ENCODE measurements around the gene ADAMTS17. TPM values are rescaled to one million over a fixed set of nuclear protein-coding genes. Genes with fewer than 3 reads are reported as not detected.

The ADAMTS17 gene, protein sequence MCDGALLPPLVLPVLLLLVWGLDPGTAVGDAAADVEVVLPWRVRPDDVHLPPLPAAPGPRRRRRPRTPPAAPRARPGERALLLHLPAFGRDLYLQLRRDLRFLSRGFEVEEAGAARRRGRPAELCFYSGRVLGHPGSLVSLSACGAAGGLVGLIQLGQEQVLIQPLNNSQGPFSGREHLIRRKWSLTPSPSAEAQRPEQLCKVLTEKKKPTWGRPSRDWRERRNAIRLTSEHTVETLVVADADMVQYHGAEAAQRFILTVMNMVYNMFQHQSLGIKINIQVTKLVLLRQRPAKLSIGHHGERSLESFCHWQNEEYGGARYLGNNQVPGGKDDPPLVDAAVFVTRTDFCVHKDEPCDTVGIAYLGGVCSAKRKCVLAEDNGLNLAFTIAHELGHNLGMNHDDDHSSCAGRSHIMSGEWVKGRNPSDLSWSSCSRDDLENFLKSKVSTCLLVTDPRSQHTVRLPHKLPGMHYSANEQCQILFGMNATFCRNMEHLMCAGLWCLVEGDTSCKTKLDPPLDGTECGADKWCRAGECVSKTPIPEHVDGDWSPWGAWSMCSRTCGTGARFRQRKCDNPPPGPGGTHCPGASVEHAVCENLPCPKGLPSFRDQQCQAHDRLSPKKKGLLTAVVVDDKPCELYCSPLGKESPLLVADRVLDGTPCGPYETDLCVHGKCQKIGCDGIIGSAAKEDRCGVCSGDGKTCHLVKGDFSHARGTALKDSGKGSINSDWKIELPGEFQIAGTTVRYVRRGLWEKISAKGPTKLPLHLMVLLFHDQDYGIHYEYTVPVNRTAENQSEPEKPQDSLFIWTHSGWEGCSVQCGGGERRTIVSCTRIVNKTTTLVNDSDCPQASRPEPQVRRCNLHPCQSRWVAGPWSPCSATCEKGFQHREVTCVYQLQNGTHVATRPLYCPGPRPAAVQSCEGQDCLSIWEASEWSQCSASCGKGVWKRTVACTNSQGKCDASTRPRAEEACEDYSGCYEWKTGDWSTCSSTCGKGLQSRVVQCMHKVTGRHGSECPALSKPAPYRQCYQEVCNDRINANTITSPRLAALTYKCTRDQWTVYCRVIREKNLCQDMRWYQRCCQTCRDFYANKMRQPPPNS
- total RNA-seq (2014; rRNA removed; shearing (Covaris generic)) = 5.2 and 6.0 TPM in 2 replicates

DNA sequence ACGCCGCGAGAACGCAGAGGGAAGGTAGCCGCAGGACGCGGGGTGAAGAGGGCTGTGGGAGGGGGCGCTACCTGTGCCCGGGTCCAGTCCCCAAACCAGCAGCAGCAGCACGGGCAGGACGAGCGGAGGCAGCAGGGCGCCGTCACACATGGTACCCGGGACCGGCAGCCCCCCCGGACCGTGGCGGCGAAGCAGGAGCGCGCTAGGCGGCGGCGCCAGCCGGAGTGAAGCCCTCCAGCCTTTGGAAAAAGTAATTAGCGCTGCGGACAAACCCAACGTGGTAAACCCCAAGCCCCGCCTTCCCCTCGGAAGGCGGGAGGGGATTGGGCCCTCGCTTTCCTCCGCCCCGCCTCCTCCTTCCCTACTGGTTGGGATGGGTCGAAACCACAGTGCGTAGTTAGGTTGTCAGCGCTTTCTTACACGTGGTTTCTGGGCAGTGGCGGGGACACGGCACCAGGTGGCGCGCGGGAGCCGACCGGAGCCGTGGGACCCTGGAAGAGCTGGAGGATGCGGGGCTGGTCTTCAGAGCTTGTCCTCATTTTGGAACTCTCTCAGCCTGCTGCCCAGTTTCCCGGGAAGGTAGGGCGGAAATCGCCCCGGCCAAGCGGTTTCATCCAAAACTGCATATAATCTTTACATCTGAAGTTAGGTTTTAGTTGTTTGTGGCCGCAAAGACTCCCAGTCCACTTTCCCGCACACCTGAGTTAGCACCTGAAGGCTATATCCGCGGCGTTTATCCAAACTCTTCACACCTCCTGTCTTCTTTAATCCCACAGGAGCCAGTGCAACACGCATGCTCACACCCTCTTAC, at the start of gene ADAMTS17:
ADAMTS17 (minus strand) TSS at position 226 of the 811 bp plus-strand sequence; CDS start at position 150, 76 bp downstream.

Small RNA genes within 50 kb of the gene (small RNA-seq; reads per million reads assigned to genes)
- gene RNA5SP402 = not detected

Other genes with a start within 250 kb of the ADAMTS17 start
- not detected in 2 replicates for gene CERS3, start 187.0 kb upstream of the ADAMTS17 start, total RNA-seq (2014; rRNA removed; shearing (Covaris generic))

Measured in A375 (cell line).